ENCODE results near the gene RIN3.

The RIN3 gene

GRCh38 chr14:92487513-92488133 lies 26.0 kb upstream of the RIN3 start:
- DNase-seq, result no peak

GRCh38 chr14:92489394-92490238 lies 24.0 kb upstream of the RIN3 start:
- no peak for DNase-seq

GRCh38 chr14:92490239-92490959 lies 23.2 kb upstream of the RIN3 start:
- no peak for DNase-seq

GRCh38 chr14:92491782-92492181 lies 21.8 kb upstream of the RIN3 start:
- DNase-seq, result no peak

- no peak for DNase-seq
These were observed 21.3 kb upstream of the RIN3 start for GRCh38 chr14:92492258-92492657.

- DNase-seq, result no peak
These were observed 20.6 kb upstream of the RIN3 start for GRCh38 chr14:92493024-92493423.

GRCh38 chr14:92493492-92493891 lies 20.1 kb upstream of the RIN3 start:
- no peak for DNase-seq

- DNase-seq, result no peak
These were observed 19.1 kb upstream of the RIN3 start for GRCh38 chr14:92494512-92494911.

GRCh38 chr14:92495027-92495426 lies 18.6 kb upstream of the RIN3 start:
- DNase-seq, result no peak

GRCh38 chr14:92496191-92496857 lies 17.3 kb upstream of the RIN3 start:
- no peak for DNase-seq

- no peak for DNase-seq
These were observed 16.2 kb upstream of the RIN3 start for GRCh38 chr14:92497391-92497790.

GRCh38 chr14:92499234-92499633 lies 14.3 kb upstream of the RIN3 start:
- DNase-seq, result no peak

- DNase-seq, result no peak
These were observed 13.1 kb upstream of the RIN3 start for GRCh38 chr14:92500491-92500941.

GRCh38 chr14:92501891-92502351 lies 11.7 kb upstream of the RIN3 start:
- DNase-seq, result no peak

- no peak for DNase-seq
These were observed 10.9 kb upstream of the RIN3 start for GRCh38 chr14:92502541-92503286.

GRCh38 chr14:92503756-92504491 lies 9.7 kb upstream of the RIN3 start:
- DNase-seq, result no peak

- no peak for DNase-seq
These were observed 7.8 kb upstream of the RIN3 start for GRCh38 chr14:92505826-92506225.

- DNase-seq, result no peak
These were observed 7.3 kb upstream of the RIN3 start for GRCh38 chr14:92506231-92506630.

- no peak for DNase-seq
These were observed 6.3 kb upstream of the RIN3 start for GRCh38 chr14:92507174-92507768.

- DNase-seq, result no peak
These were observed 2.6 kb upstream of the RIN3 start for GRCh38 chr14:92510972-92511371.
